ENCODE results near the gene PACSIN2. TPM values are rescaled to one million over a fixed set of nuclear protein-coding genes. Genes with fewer than 3 reads are reported as not detected.

The PACSIN2 gene
- total RNA-seq, 3 donors from 2014 or later (not counting 1 experiment from before 2014, with no cell fraction given) = 37.1 to 48.5 (median 47.6) TPM

GRCh38 chr22:42884616-42885375 lies 130.2 kb downstream of the PACSIN2 start:
- no peak overlapping the region for H3K4me3 ChIP-seq (ENCODE audit: low read length)
- Mint-ChIP-seq H3K9me3 (no peaks in the 10 kb centered on the region), H3K27ac (peak overlapping the region in 1 of 2 donors; percentile 13), H3K27me3 (ENCODE audit: low read depth in 2 of 2) (no peaks in the 10 kb centered on the region), H3K36me3 (no peaks in the 10 kb centered on the region), H3K4me3 (no peak overlapping the region), H3K4me1 (peaks cover 23 to 26% of the 10 kb centered on the region in 2 donors)
- intact Hi-C loops (cut with micrococcal nuclease) = no loop called here
- ATAC-seq = no peak
- no peak for DNase-seq
- peaks cover 28% of the 10 kb centered on the region for H3K4me1 ChIP-seq (ENCODE audit: control insufficient read depth, insufficient read depth, low read length)
- no peaks in the 10 kb centered on the region for H3K9me3 ChIP-seq (ENCODE audit: control insufficient read depth, insufficient read depth, low read length)
- H3K27ac ChIP-seq (ENCODE audit: low read length) = no peak overlapping the region
- no peaks in the 10 kb centered on the region for H3K27me3 ChIP-seq (ENCODE audit: control insufficient read depth, insufficient read depth, low read length)
- no peak for TF ChIP-seq CTCF (IDR thresholded peaks at IDR 0.05)
- 84% methylated on average over 5 of the region's 7 CpGs for WGBS (ENCODE audit: insufficient coverage)
- peaks cover 55% of the 10 kb centered on the region for H3K36me3 ChIP-seq (ENCODE audit: control insufficient read depth, insufficient read depth, low read length)

- no peaks in the 10 kb centered on the region for H3K27me3 Mint-ChIP-seq (ENCODE audit: low read depth in 2 of 2)
- intact Hi-C loops (cut with micrococcal nuclease) = no loop called here
- H3K27ac Mint-ChIP-seq = no peak overlapping the region
- TF ChIP-seq CTCF (IDR thresholded peaks at IDR 0.05) = no peak
- H3K4me3 ChIP-seq (ENCODE audit: low read length) = no peak overlapping the region
- H3K36me3 Mint-ChIP-seq = no peaks in the 10 kb centered on the region
- H3K27ac ChIP-seq (ENCODE audit: low read length) = no peak overlapping the region
- peaks cover 16 to 18% of the 10 kb centered on the region in 2 donors for H3K4me1 Mint-ChIP-seq
- H3K9me3 ChIP-seq (ENCODE audit: control insufficient read depth, insufficient read depth, low read length) = no peaks in the 10 kb centered on the region
- DNase-seq = no peak
- no peaks in the 10 kb centered on the region for H3K9me3 Mint-ChIP-seq
- no peak overlapping the region for H3K4me3 Mint-ChIP-seq
- H3K27me3 ChIP-seq (ENCODE audit: control insufficient read depth, insufficient read depth, low read length) = no peaks in the 10 kb centered on the region
- H3K36me3 ChIP-seq (ENCODE audit: control insufficient read depth, insufficient read depth, low read length) = peaks cover 63% of the 10 kb centered on the region
- no peak for ATAC-seq
- H3K4me1 ChIP-seq (ENCODE audit: control insufficient read depth, insufficient read depth, low read length) = peaks cover 20% of the 10 kb centered on the region
- WGBS (ENCODE audit: insufficient coverage) = 97% methylated on average over 9 of the region's 9 CpGs
These were observed 131.0 kb downstream of the PACSIN2 start for GRCh38 chr22:42883970-42884369.

DNA sequence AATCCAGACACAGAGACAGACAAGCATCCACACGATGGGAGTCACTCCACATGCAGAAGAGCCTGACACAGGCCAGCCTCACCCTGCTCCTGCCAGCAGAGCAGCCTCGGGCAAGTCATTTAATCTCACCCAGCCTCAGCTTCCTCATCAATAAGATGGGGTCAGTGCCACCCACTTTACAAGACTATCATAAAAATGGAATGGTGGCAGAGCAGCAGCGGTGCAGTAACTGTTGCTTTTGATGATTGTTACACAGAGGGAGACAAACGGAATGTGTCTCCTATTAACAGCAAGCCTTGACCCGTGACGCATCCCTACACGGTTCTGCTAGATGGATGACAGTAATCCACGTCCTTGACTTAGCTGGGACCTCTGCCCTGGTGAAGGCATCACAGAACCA lies 131.8 kb downstream of the PACSIN2 start:
- no peaks in the 10 kb centered on the region for H3K9me3 Mint-ChIP-seq
- H3K4me3 Mint-ChIP-seq = no peak overlapping the region
- H3K36me3 Mint-ChIP-seq = no peaks in the 10 kb centered on the region
- intact Hi-C loops (cut with micrococcal nuclease) = no loop called here
- DNase-seq = no peak
- H3K27ac Mint-ChIP-seq = no peak overlapping the region
- H3K4me3 ChIP-seq (ENCODE audit: low read length) = no peak overlapping the region
- no peak for TF ChIP-seq CTCF (IDR thresholded peaks at IDR 0.05)
- H3K27me3 Mint-ChIP-seq (ENCODE audit: low read depth in 2 of 2) = no peaks in the 10 kb centered on the region
- H3K4me1 ChIP-seq (ENCODE audit: control insufficient read depth, insufficient read depth, low read length) = peaks cover 11% of the 10 kb centered on the region
- no peak for ATAC-seq
- peaks cover 8 to 9% of the 10 kb centered on the region in 2 donors for H3K4me1 Mint-ChIP-seq
- H3K36me3 ChIP-seq (ENCODE audit: control insufficient read depth, insufficient read depth, low read length) = peaks cover 66% of the 10 kb centered on the region
- no peaks in the 10 kb centered on the region for H3K27me3 ChIP-seq (ENCODE audit: control insufficient read depth, insufficient read depth, low read length)
- no peaks in the 10 kb centered on the region for H3K9me3 ChIP-seq (ENCODE audit: control insufficient read depth, insufficient read depth, low read length)
- no peak overlapping the region for H3K27ac ChIP-seq (ENCODE audit: low read length)
- WGBS (ENCODE audit: insufficient coverage) = 95% methylated on average over 8 of the region's 8 CpGs

All from natural killer cell (primary cell).